Daoy (cell line): ENCODE data around the gene MDM2. TPM values are rescaled to one million over a fixed set of nuclear protein-coding genes. Genes with fewer than 3 reads are reported as not detected.
"Not testable (repeated sequence)": the region's sequence is repeated elsewhere in the genome, so short reads cannot be mapped to it uniquely, and the experiment has no call there.

Source experiments
- DNase-seq: peaks from one replicate; pipeline ENCODE4 v3.0.0-alpha.2; 2015; ENCODE audit warnings: low read depth
- total RNA-seq: library from RNA; depleted of rRNA; stranded (reverse); fragments of >200 nt; shearing (Covaris generic); gene quantifications from 2 replicates; pipeline ENCODE4 v1.2.3, GENCODE V29; 2014

Gene MDM2
- total RNA-seq, 1 experiment from 2014 or later: 37.4 TPM

GRCh38 chr12:68805592-68806120 is 2.3 kb upstream of the MDM2 start:
- DNase-seq: no peak

GRCh38 chr12:68806488-68807237 is 1.3 kb upstream of the MDM2 start:
- peak; percentile 31 for DNase-seq

GRCh38 chr12:68807274-68807575 is 752 bp upstream of the MDM2 start:
- DNase-seq: not testable (repeated sequence)

GRCh38 chr12:68808388-68809189 is 612 bp downstream of the MDM2 start:
- peak; percentile 87 for DNase-seq

- DNase-seq: no peak
Measured at GRCh38 chr12:68809190-68810026, 1.4 kb downstream of the MDM2 start.

- not testable (repeated sequence) for DNase-seq
Measured at GRCh38 chr12:68810027-68810389, 2.0 kb downstream of the MDM2 start.

GRCh38 chr12:68811573-68811972 is 3.6 kb downstream of the MDM2 start:
- not testable (repeated sequence) for DNase-seq

- no peak for DNase-seq
Measured at GRCh38 chr12:68812553-68813241, 4.7 kb downstream of the MDM2 start.

GRCh38 chr12:68813242-68813593 is 5.2 kb downstream of the MDM2 start:
- DNase-seq: no peak

- no peak for DNase-seq
Measured at GRCh38 chr12:68814490-68815231, 6.7 kb downstream of the MDM2 start.

- DNase-seq: no peak
Measured at GRCh38 chr12:68815232-68815927, 7.4 kb downstream of the MDM2 start.

GRCh38 chr12:68815928-68816800 is 8.2 kb downstream of the MDM2 start:
- DNase-seq: no peak

- DNase-seq: not testable (repeated sequence)
Measured at GRCh38 chr12:68819481-68819880, 11.5 kb downstream of the MDM2 start.

- no peak for DNase-seq
Measured at GRCh38 chr12:68821357-68822188, 13.6 kb downstream of the MDM2 start.

GRCh38 chr12:68823696-68824095 is 15.7 kb downstream of the MDM2 start:
- DNase-seq: no peak

GRCh38 chr12:68824131-68824530 is 16.2 kb downstream of the MDM2 start:
- no peak for DNase-seq

GRCh38 chr12:68824597-68825250 is 16.7 kb downstream of the MDM2 start:
- DNase-seq: no peak
